K562 (cell line): ENCODE measurements around the gene GAL3ST2. TPM values are rescaled to one million over a fixed set of nuclear protein-coding genes. Genes with fewer than 3 reads are reported as not detected.

Experiments
- ATAC-seq: fragments of 200-7000 bp; cut with Tn5 transposase; 3 replicates; pipeline ENCODE4 v1.9.1; 2020; ENCODE audit warnings: moderate library complexity
- BruUV-seq: library from RNA; stranded (reverse); fragments of 400-500 nt; replicated peaks from 2 replicates; lab custom pipeline; 2021; lab: Mats Ljungman, UMichigan
- CTCF ChIA-PET: fragments of 300-600 bp; formaldehyde crosslinking; extraction: SDS; loops from one replicate; lab custom pipeline; 2021; ENCODE audit warnings: low intra/inter-chr PET ratio; lab: Yijun Ruan, JAX
- POLR2A ChIA-PET: fragments of 300-600, 350-650 bp; sonication (Branson Sonifier 250); formaldehyde crosslinking; extraction: SDS; loops from one replicate; lab custom pipeline; 2021; ENCODE audit warnings: antibody characterized with exemption, inconsistent platforms; lab: Yijun Ruan, JAX
- DNase-seq, 4 experiments: peaks; one replicate each; pipeline versions ENCODE4 v3.0.0 to v3.0.0-alpha.2; 2011 to 2018; ENCODE audit warnings: low spot score in 3 of 4, mixed read lengths in 3 of 4; ENCODE audit errors: extremely low read depth in 1 of 4
- FAIRE-seq: peaks from 2 replicates; lab custom pipeline; 2011; peaks lifted over from hg19 to GRCh38; lab: Jason Lieb, UNC
- H2AFZ ChIP-seq: 2 replicates; pipeline ENCODE4 v1.6.0; 2011; ENCODE audit warnings: low read depth, low read length, control low read depth, inconsistent platforms
- H3K27ac ChIP-seq: fragments of 200-600 bp; 3 replicates; pipeline ENCODE4 v1.8.0; 2011; ENCODE audit warnings: low read depth, mild to moderate bottlenecking, control low read depth, inconsistent platforms, low read length, moderate library complexity, mixed read lengths; ENCODE audit errors: extremely low read depth
- H3K27me3 ChIP-seq, 2 experiments: fragments of 300-600 bp in 1 of 2; 2 replicates in 1 of 2; 3 replicates in 1 of 2; pipeline versions ENCODE4 v1.6.0 to v1.8.0; 2011; ENCODE audit warnings: inconsistent platforms in 2 of 2, low read length in 2 of 2, mild to moderate bottlenecking in 1 of 2, mixed read lengths in 1 of 2, moderate library complexity in 1 of 2; ENCODE audit not compliant: control insufficient read depth in 2 of 2, insufficient read depth in 2 of 2
- H3K36me3 ChIP-seq: fragments of 300-600 bp; 3 replicates; pipeline ENCODE4 v1.8.0; 2011; ENCODE audit warnings: mild to moderate bottlenecking, low read length, inconsistent platforms; ENCODE audit not compliant: control insufficient read depth, insufficient read depth
- H3K4me1 ChIP-seq, 2 experiments: fragments of 200-600 bp in 1 of 2; replicated peaks in 1 of 2; 2 replicates in 1 of 2; 3 replicates in 1 of 2; pipeline versions ENCODE4 v1.5.1 to v1.8.0; 2011; ENCODE audit warnings: inconsistent platforms in 2 of 2, low read length in 2 of 2, mild to moderate bottlenecking in 1 of 2, mixed read lengths in 1 of 2, moderate library complexity in 1 of 2; ENCODE audit not compliant: control insufficient read depth in 2 of 2, insufficient read depth in 2 of 2
- H3K4me2 ChIP-seq: 2 replicates; pipeline ENCODE4 v1.6.1; 2011; ENCODE audit warnings: low read length, control low read depth, inconsistent platforms, mixed read lengths; ENCODE audit not compliant: insufficient read depth
- H3K4me3 ChIP-seq: fragments of 200-600 bp; sonication (generic), shearing (Covaris generic); 2 replicates; pipeline ENCODE4 v1.5.1; 2016; ENCODE audit warnings: control low read depth, inconsistent platforms
- H3K79me2 ChIP-seq: fragments of 200-600 bp; 3 replicates; pipeline ENCODE4 v1.8.0; 2011; ENCODE audit warnings: low read length, inconsistent platforms; ENCODE audit not compliant: control insufficient read depth, insufficient read depth
- H3K9ac ChIP-seq, 2 experiments: 2 replicates each; pipeline versions ENCODE4 v1.6.0 to v1.6.1; 2011; ENCODE audit warnings: low read depth in 2 of 2, low read length in 2 of 2, control low read depth in 1 of 2, inconsistent platforms in 1 of 2, mild to moderate bottlenecking in 1 of 2, mixed read lengths in 1 of 2; ENCODE audit not compliant: insufficient read depth in 1 of 2
- H3K9me1 ChIP-seq: one replicate; pipeline ENCODE4 v1.6.0; 2011; ENCODE audit warnings: inconsistent platforms, mild to moderate bottlenecking, low read length, moderate library complexity; ENCODE audit not compliant: control insufficient read depth, insufficient read depth
- H3K9me3 ChIP-seq: replicated peaks from 2 replicates; pipeline ENCODE4 v1.5.1; 2011; ENCODE audit warnings: low read depth, low read length, inconsistent platforms; ENCODE audit not compliant: control insufficient read depth, insufficient read depth
- H4K20me1 ChIP-seq: replicated peaks from 2 replicates; pipeline ENCODE4 v1.6.1; 2011; ENCODE audit warnings: low read length, inconsistent platforms, mixed read lengths; ENCODE audit not compliant: control insufficient read depth, insufficient read depth
- ARID2 ChIP-seq: fragments of 450-650 bp; IDR thresholded peaks from 2 replicates; pipeline ENCODE4 v1.6.1; 2017; ENCODE audit warnings: antibody characterized with exemption, mild to moderate bottlenecking
- ATF6 ChIP-seq: sonication (generic); formaldehyde crosslinking; IDR thresholded peaks from 2 replicates; pipeline ENCODE4 v1.4.0; 2020; ENCODE audit warnings: mild to moderate bottlenecking, missing genetic modification reagents
- HDAC1 ChIP-seq, 2 experiments: fragments of 450-650 bp; IDR thresholded peaks; 2 replicates each; pipeline ENCODE4 v1.6.1; 2016 to 2017; ENCODE audit warnings: inconsistent platforms in 1 of 2, mild to moderate bottlenecking in 1 of 2, moderate library complexity in 1 of 2
- SMC3 ChIP-seq: conservative IDR thresholded peaks from 2 replicates; pipeline ENCODE4 v1.6.1; 2011; ENCODE audit warnings: low read depth, low read length, improper control_type of control experiment; ENCODE audit not compliant: insufficient read depth
- ZNF785 ChIP-seq: fragments of 250-450 bp; sonication (Bioruptor Pico); IDR thresholded peaks from 2 replicates; pipeline ENCODE4 v1.4.0; 2020; ENCODE audit warnings: mild to moderate bottlenecking
- WGBS: fragments of 100-300 bp; shearing (Covaris generic); methylation state at CpG from one replicate; pipeline ENCODE4 v1.1.6; 2016; ENCODE audit warnings: low coverage, mixed read lengths; ENCODE audit not compliant: insufficient coverage; ENCODE audit errors: missing lambda C conversion rate; 5-methylcytosine and 5-hydroxymethylcytosine counted together
- in situ Hi-C: fragments of 300-500 bp; cut with MboI; formaldehyde crosslinking; loops from 4 replicates; pipeline ENCODE4 v1.15.0; 2018; ENCODE audit warnings: inconsistent platforms, mixed read lengths
- intact Hi-C: fragments of 100-400 bp; cut with micrococcal nuclease; formaldehyde crosslinking; loops from 2 replicates; pipeline ENCODE4 v1.14.2; 2022
- polyA plus RNA-seq, 8 experiments: library from polyadenylated mRNA; depleted of rRNA in 4 of 8; stranded (reverse) in 5 of 8; unstranded in 3 of 8; fragments of >200 nt; fragmentation: Nextera tagmentation in 2 of 8; fragmentation: Illumina TruSeq in 1 of 8; extraction: Ambion mirVana in 2 of 8; extraction: Trizol in 1 of 8; gene quantifications; 2 replicates each; pipeline versions ENCODE4 v1.2.1 to v1.2.3, GENCODE V29; 2011 to 2014; ENCODE audit warnings: inconsistent platforms in 1 of 8, missing spikeins in 1 of 8
- total RNA-seq, 7 experiments: library from RNA; depleted of rRNA in 6 of 7; stranded (reverse); fragments of >200 nt in 6 of 7; fragmentation: Illumina TruSeq in 2 of 7; extraction: Trizol in 2 of 7; gene quantifications; 2 replicates each; pipeline versions ENCODE4 v1.2.1 to v1.2.3, GENCODE V29; 2011 to 2021; ENCODE audit warnings: low replicate concordance in 1 of 7

Gene GAL3ST2
- total and polyA plus RNA-seq, 9 of the 15 experiments (the other 6 are each of a cell fraction or from before 2014, with no cell fraction given), result 0.42 TPM; not detected in 8

GRCh38 chr2:241750076-241750840 lies 26.4 kb upstream of the GAL3ST2 start:
- BruUV-seq, result no TSS peak
- no peak overlapping the region for H3K4me3 ChIP-seq
- WGBS, result 82% methylated on average over 14 of the region's 22 CpGs
- FAIRE-seq (no peak), ATAC-seq (no peak), DNase-seq (no peak)
- POLR2A ChIA-PET, result interaction anchor here (1.2 to 1.3 kb wide), 2 partner anchors 9 to 14 kb away, joined by 3 to 4 read pairs; no protein-coding TSS in a partner anchor
- in situ Hi-C loops, result no loop called here
- H3K4me1 ChIP-seq, result no peaks in the 10 kb centered on the region; a peak in 1 of 5 replicates
- no peaks in the 10 kb centered on the region for H3K27me3 ChIP-seq
- intact Hi-C loops, result no loop called here
- H3K4me2 ChIP-seq, result no peak overlapping the region
- H2AFZ ChIP-seq, result no peak overlapping the region
- H4K20me1 ChIP-seq, result no peaks in the 10 kb centered on the region
- no peak for TF ChIP-seq SMC3
- no peak for TF ChIP-seq ARID2
- TF ChIP-seq ATF6 (CRISPR knock-in tag), result no peak
- TF ChIP-seq HDAC1 (IDR thresholded peaks at IDR 0.05), result no peak
- no peak for TF ChIP-seq ZNF785 (CRISPR knock-in tag)
- peaks cover 45% of the 10 kb centered on the region; the same call in 2 of the 3 replicates for H3K36me3 ChIP-seq
- no peaks in the 10 kb centered on the region for H3K9me1 ChIP-seq
- CTCF ChIA-PET, result no interaction called here
- peaks cover 2% of the 10 kb centered on the region; the same call in 1 of the 2 replicates for H3K9me3 ChIP-seq
- H3K27ac ChIP-seq, result no peak overlapping the region
- no peak overlapping the region for H3K9ac ChIP-seq
- no peaks in the 10 kb centered on the region for H3K79me2 ChIP-seq
